Posterior vena cava (tissue), 2 donors: ENCODE data around the gene FBN1. TPM values are rescaled to one million over a fixed set of nuclear protein-coding genes. Genes with fewer than 3 reads are reported as not detected.

Source experiments
- DNase-seq: peaks from one replicate; pipeline ENCODE4 v3.0.0-alpha.2; 2020; ENCODE audit warnings: low spot score
- intact Hi-C, 2 donors: fragments of 100-400 bp; cut with DNase I; formaldehyde crosslinking; loops; one replicate each; pipeline versions ENCODE4 v1.14.1 to v1.14.2; 2022 to 2023
- total RNA-seq, 2 donors: library from RNA; stranded (reverse); fragmentation: NEBNext Ultra II Directional; extraction: Animal tissue kit (Norgen Biotek cat#: 25700); gene quantifications; one replicate each; pipeline ENCODE4 v1.2.1, GENCODE V29; 2021
- donor health status: DM: yes; HTN: yes; CAD: no.
- donor health status: DM: yes; HTN: yes; CAD: no.

Gene FBN1
- total RNA-seq, 2 donors from 2014 or later = 194 to 541 TPM

DNA sequence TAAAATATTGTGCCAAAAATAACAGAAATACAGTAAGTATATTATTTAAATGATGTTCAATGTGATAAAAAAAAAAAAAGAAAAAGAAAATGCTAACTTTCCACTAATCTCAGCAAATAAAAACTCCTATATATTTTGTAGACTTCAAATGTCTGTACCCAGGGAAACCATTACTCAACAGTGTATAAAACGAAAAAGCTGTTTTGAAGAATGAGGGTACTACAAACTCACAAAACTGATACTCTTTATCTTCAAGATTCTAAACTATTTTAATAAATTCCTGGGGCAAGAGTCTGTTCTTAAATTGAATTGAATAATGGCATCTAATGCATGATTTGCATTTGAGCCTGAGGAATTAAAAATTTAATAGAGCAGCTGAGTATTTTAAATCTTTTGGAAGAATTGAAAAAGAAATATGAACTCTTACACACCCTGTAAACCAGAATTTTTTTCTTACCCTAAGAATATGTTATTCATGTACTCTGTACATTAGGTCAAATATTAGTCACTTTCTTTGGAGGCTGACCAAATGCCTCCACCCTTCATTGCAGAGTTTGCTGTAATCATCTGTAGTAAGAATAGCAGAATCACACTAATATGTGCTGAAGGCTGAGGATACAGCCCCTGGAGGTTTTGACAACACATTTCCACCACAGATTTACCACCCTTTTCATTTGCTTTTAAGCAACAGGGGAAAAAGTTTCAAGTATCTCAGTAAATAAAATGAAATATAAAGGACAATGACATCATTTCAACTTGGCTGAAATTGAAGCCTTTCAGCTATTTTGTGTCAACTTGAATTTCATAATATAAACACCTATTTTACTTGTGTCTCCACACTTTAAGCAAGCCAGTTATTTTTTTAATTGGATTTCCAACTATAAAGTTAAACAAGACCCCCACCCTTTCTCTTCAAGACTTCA is 79.7 kb downstream of the FBN1 start:
- intact Hi-C loops = no loop called here
- no peak for DNase-seq

DNA sequence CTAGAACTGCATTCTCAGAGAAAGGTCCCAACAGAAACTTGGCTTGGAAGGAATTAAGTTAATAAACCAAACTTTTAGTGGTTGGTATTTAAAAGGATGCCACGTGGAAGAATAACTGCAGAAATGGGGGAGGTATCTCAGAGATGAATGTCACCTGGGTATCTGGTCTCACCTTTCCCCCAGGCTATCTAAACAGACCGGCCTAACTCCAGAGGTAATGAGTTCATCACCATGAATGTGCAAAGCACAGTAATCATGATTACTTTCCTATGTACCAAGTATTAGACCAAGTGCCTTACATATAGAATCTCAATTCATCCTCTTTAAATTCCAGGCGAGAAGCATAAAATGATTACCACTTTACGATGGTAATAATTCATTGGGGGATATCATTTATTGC is 80.8 kb downstream of the FBN1 start:
- intact Hi-C loops = no loop called here

GRCh38 chr15:48563934-48564333 is 81.6 kb downstream of the FBN1 start:
- intact Hi-C loops = no loop called here
- no peak for DNase-seq

More for the DNA sequence above, 80.8 kb downstream of the FBN1 start:
- DNase-seq = no peak

GRCh38 chr15:48560321-48561051 is 85.0 kb downstream of the FBN1 start:
- no peak for DNase-seq
- intact Hi-C loops = no loop called here

GRCh38 chr15:48559285-48559684 is 86.2 kb downstream of the FBN1 start:
- DNase-seq = peak; percentile 84
- intact Hi-C loops = no loop called here

DNA sequence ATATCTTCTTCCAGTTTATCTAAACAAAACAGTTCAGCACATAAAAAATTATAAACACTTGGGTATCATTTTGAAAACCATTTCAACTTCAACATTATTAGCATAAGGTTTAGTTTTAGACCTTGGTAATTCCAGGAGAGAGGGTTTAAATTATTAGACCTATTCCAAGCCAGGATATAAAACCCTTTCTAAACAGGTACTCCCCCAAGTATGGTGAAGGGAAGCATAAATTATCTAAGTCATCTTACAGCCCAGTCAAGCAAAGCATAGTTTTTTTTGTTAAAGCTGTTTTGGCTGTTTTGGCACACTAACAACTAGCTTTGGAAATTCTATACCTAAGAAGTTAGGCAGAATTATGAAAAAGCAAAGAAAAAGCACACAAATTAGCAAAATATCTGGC is 87.3 kb downstream of the FBN1 start:
- intact Hi-C loops = no loop called here

DNA sequence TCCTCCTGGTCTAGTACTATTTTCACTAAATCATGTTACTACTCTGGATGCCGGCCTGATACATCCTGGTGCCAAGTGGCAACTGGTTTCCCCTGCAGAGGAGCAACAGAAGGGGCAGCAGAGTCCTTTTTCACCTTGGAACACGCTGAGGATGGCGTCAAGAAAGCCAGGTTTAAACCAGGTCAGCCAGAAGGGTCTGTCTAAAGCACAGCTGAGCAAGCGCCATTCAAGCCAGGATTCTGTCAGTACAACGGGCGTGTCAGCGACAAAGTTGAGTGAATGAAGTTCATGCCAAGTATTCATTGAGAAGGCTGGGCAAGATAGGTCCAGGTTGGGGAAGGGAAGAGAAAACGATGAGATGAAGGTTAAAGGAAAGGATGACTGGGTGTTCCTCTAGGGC is 88.2 kb downstream of the FBN1 start:
- intact Hi-C loops = no loop called here
- no peak for DNase-seq

More for the DNA sequence above, 87.3 kb downstream of the FBN1 start:
- no peak for DNase-seq

DNA sequence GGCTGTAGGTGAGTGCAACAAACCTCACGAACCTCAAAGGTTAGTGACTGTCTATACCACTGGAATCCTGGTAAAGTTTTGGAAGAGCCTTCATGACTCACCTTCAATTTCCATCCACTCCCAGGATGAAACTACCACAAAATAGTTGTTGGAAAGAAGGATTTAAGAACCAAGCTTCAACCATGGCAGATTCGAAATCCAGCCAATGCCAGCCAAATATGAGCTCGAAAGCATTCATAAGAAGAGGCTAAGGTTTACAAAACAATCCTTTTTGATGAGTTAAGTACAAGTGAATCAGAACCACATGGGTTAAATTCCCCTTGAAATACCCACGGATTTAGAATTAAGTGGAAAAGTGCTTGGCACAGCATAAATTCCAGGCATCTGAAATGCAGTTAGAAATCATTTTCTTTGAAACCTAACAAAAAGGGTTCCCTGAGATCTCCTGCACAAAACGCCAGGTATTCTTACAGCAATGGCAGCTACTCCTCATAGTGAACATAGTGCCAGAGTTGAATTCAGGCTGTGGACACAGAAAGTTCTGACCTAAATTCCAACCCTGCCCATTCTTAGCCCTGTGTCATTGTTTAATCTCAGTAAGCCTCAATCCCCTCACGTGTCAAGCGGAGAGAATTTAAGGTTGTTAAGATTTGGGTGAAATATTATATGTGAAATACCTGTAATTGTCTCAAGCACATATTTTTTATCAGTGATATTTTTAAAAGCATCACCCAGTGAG is 89.2 kb downstream of the FBN1 start:
- intact Hi-C loops = no loop called here

DNA sequence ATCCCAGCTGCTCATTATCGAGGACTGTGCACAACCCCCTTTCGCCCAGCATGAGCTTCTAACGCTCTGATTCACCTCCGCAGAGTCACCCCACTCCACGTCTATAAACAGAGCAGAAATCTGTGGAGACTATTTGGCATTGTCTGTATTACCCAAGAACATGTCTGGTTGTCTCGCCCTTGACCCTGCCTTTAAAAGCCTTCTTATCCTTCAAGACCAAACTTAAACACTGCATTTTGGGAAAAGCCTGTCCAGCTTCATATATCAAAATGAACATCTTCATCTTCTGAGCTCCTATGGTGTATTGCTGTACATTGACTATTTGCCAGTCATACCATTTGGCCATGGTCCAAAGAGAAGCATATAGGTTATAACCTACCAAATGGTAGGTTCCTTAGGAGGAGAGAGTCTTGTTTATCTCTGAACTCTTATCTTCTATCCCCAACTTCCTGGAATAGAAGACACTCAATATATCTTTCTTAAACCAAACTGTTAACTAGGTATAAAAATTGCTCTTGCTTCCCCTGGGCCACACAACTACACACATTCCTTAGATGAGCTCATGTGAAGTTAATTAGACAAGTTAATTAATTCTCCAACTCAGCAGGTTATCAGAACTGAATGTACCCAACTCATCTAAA is 90.1 kb downstream of the FBN1 start:
- intact Hi-C loops = no loop called here
- DNase-seq = no peak

More for the DNA sequence above, 89.2 kb downstream of the FBN1 start:
- no peak for DNase-seq

DNA sequence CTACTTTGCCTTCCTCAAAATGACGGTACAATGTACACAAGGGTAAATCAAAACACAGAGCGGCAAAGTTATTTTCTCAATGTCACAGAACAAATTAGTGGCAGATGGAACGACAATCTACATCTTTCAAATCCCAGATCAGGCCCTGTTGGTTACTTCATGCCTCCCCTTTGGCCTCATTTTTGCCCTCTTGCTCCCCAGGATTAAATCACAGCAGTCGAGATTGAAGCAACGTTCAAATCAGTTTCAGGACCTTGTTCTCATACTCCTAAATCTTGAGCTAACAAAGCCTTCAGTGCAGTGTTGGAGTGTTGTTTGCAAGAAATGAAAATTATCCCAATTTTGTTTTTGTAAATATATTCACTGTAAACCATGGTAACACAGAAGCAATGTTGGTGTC is 91.4 kb downstream of the FBN1 start:
- no peak for DNase-seq
- intact Hi-C loops = no loop called here

DNA sequence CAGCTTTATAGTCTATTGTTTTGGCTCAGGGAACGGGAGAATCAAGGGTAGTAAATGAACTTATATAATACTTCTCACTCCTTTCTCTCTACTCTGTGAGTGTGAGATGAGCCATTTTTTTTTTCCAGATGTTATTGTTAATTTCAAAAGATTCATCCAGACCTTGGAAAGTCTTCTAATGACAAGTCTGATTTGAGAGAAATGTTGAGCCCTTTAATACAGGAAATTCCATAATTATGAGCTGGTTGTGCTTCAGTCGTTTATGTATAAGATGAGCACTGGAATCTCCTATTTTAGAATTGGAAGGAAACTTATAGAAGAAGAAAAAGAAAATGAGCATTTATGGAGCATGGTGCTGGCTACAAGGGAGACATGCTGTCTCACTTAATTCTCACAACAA is 92.0 kb downstream of the FBN1 start:
- no peak for DNase-seq
- intact Hi-C loops = no loop called here

- intact Hi-C loops = no loop called here
- no peak for DNase-seq
Measured at GRCh38 chr15:48550822-48551525, 94.5 kb downstream of the FBN1 start.

DNA sequence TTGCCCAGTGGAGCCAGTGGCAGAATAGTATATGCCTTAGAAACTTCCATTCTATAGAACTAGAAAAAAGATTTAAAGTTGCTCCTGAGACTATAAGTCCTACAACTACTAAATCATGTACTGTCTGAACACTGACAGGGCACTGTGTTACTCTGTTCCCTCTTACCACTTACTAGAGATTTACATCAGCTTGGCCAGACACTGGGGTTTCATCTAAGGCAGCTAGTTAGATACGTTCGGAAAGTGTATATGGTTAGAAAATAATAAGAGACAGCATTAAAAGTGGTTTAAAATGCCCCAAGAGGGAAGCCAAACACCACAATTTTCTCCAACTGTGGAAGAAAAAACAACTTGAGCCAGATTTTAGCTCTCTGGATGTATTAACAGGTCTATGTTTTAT is 97.1 kb downstream of the FBN1 start:
- DNase-seq = no peak
- intact Hi-C loops = loop anchor here in 1 of 2 donors (10.0 kb wide), 1 partner anchor 96 kb away; the partner anchor contains the start of gene FBN1

GRCh38 chr15:48547286-48547685 is 98.2 kb downstream of the FBN1 start:
- no peak for DNase-seq
- intact Hi-C loops = loop anchor here in 1 of 2 donors (10.0 kb wide), 1 partner anchor 98 kb away; the partner anchor contains the start of gene FBN1

- no peak for DNase-seq
- intact Hi-C loops = loop anchor here in 1 of 2 donors (10.0 kb wide), 1 partner anchor 99 kb away; the partner anchor contains the start of gene FBN1
Measured at GRCh38 chr15:48546296-48546695, 99.2 kb downstream of the FBN1 start.

DNA sequence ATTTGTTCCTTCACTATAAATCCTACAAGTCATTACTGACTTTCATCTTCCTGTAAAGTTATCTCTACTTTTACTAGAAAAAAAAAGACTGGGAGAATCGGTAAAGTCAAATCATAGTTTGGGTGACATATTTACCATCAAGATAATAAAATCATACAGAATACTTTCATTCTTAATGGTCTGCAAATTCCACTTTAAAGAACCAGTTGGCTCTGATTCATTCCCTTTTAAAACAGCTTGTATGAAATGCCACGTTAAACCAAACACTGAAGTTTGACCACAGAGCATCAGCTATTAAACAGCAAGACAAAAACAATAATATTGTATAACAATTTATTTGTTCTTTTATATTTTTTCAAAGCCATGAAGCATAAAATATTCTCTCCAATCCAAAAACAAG is 100.7 kb downstream of the FBN1 start:
- intact Hi-C loops = loop anchor here in 1 of 2 donors (10.0 kb wide), 1 partner anchor 100 kb away; the partner anchor contains the start of gene FBN1
- DNase-seq = no peak

DNA sequence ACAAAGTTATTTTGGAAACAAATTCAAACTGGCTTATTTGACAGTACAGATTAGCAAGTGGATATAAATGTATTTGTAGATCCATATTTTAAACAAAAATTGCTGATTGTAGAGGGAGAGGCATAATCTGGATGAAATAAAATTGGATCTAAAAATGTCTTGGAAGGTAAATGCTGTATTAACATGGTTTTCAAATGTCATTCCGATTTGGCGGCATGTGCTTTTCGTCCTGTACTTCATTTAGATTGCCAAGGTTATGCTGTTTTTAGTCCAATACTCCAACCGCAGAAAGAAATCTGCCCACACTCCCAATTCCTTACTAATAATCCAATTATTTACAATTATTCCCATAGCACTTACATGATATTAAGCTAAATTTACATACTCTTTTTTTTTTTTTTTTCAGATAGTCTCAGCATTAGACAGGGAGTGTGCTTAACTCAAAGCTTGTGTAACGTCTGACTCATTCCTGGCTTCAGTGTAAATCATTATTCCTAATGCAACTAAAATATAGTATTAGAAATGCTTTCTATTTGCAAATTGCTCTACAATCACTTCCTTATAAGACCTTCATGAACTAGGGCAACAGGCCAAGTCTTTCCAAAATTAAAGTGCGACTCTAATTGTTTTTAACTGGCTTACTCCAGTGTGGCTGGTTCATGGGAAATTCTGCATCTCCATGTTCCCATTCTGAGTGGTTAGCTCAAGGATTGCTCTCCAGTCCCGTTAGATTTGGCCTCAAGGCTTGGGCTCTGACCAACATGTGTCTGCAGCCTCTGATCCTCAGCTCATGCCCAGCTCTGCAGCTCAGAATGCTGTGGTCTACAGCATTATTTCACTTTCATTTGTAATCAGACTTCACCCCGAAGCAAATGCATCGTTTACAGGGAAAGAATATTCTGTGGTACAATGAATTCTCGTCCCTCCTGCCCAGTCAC is 103.9 kb downstream of the FBN1 start:
- DNase-seq = no peak
- intact Hi-C loops = loop anchor here in 1 of 2 donors (10.0 kb wide), 1 partner anchor 103 kb away; the partner anchor contains the start of gene FBN1
